Measurements from ENCODE around the gene XPO1.
A peak's percentile ranks its signal among the peaks of the same experiment; 100 is the strongest.
"Not testable (repeated sequence)": the region's sequence is repeated elsewhere in the genome, so short reads cannot be mapped to it uniquely, and the experiment has no call there.

Gene XPO1

GRCh38 chr2:61549546-61549945, 11.4 kb upstream of the XPO1 start:
- Histone ChIP-seq H3K27ac (ENCODE audit: insufficient read depth in 1 of 2, low read depth in 1 of 2, low read length in 2 of 2, poor library complexity in 1 of 2, severe bottlenecking in 2 of 2) (no peak overlapping the region), H3K9me3 (ENCODE audit: control extremely low read depth in 1 of 5, control insufficient read depth in 4 of 5, insufficient read depth in 2 of 5, low read depth in 1 of 5, low read length in 4 of 5) (no peaks in the 10 kb centered on the region), H3K27me3 (replicated peaks in 2 of 5; ENCODE audit: control insufficient read depth in 4 of 5, insufficient read depth in 5 of 5, low read length in 4 of 5) (no peaks in the 10 kb centered on the region), H3K4me1 (ENCODE audit: control extremely low read depth in 1 of 4, control insufficient read depth in 4 of 4, insufficient read depth in 4 of 4, low read length in 3 of 4) (no peaks in the 10 kb centered on the region), H3K36me3 (ENCODE audit: control insufficient read depth in 4 of 4, insufficient read depth in 4 of 4, low read length in 3 of 4) (no peaks in the 10 kb centered on the region), H3K4me3 (ENCODE audit: control insufficient read depth in 1 of 7, extremely low read depth in 1 of 7, insufficient read depth in 4 of 7, low read depth in 2 of 7, low read length in 6 of 7) (no peak overlapping the region)
- WGBS (ENCODE audit: insufficient coverage), result 100% methylated on average over 2 of the region's 2 CpGs
- DNase-seq, result no peak
- POLR2A ChIA-PET, result no interaction called here
- CTCF ChIA-PET, result no interaction called here

GRCh38 chr2:61543062-61543461, 4.9 kb upstream of the XPO1 start:
- H3K27ac ChIP-seq (ENCODE audit: insufficient read depth in 1 of 2, low read depth in 1 of 2, low read length in 2 of 2, poor library complexity in 1 of 2, severe bottlenecking in 2 of 2), result no peak overlapping the region
- CTCF ChIA-PET, result interaction anchor here (0.7 to 1.5 kb wide), 3 partner anchors 15 to 51 kb away, joined by 3 to 4 read pairs (median 3); no protein-coding TSS in a partner anchor
- H3K36me3 ChIP-seq (ENCODE audit: control insufficient read depth in 4 of 4, insufficient read depth in 4 of 4, low read length in 3 of 4), result no peaks in the 10 kb centered on the region
- no CpG with 5 or more reads among the region's 2 CpGs for WGBS (ENCODE audit: insufficient coverage)
- H3K9me3 ChIP-seq (ENCODE audit: control extremely low read depth in 1 of 5, control insufficient read depth in 4 of 5, insufficient read depth in 2 of 5, low read depth in 1 of 5, low read length in 4 of 5), result no peaks in the 10 kb centered on the region
- H3K4me1 ChIP-seq (ENCODE audit: control extremely low read depth in 1 of 4, control insufficient read depth in 4 of 4, insufficient read depth in 4 of 4, low read length in 3 of 4), result peaks cover 2 to 10% (median 8%) of the 10 kb centered on the region in 4 experiments
- DNase-seq, result peak; percentile 22 to 48 (median 38)
- H3K27me3 ChIP-seq (replicated peaks in 2 of 5; ENCODE audit: control insufficient read depth in 4 of 5, insufficient read depth in 5 of 5, low read length in 4 of 5), result no peaks in the 10 kb centered on the region
- POLR2A ChIA-PET, result no interaction called here
- H3K4me3 ChIP-seq (ENCODE audit: control insufficient read depth in 1 of 7, extremely low read depth in 1 of 7, insufficient read depth in 4 of 7, low read depth in 2 of 7, low read length in 6 of 7), result no peak overlapping the region

DNA sequence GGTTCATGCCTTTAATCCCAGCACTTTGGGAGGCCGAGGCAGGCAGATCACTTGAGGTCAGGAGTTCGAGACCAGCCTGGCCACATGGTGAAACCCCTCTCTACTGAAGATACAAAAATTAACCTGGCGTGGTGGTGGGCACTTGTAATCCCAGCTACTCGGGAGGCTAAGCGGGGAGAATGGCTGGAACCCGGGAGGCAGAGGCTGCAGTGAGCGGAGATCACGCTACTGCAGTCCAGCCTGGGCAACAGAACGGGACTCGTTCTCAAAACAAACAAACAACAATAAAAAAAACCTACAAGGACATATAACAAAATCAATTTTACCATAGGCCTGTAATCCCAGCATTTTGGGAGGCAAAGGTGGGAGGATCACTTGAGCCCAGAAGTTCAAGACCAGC, 2.0 kb upstream of the XPO1 start:
- peaks cover 9 to 21% (median 13%) of the 10 kb centered on the region in 4 experiments for H3K4me1 ChIP-seq (ENCODE audit: control extremely low read depth in 1 of 4, control insufficient read depth in 4 of 4, insufficient read depth in 4 of 4, low read length in 3 of 4)
- CTCF ChIA-PET; POLR2A ChIA-PET; H3K9me3 ChIP-seq (ENCODE audit: control extremely low read depth in 1 of 5, control insufficient read depth in 4 of 5, insufficient read depth in 2 of 5, low read depth in 1 of 5, low read length in 4 of 5); H3K36me3 ChIP-seq (ENCODE audit: control insufficient read depth in 4 of 4, insufficient read depth in 4 of 4, low read length in 3 of 4); H3K27me3 ChIP-seq (replicated peaks in 2 of 5; ENCODE audit: control insufficient read depth in 4 of 5, insufficient read depth in 5 of 5, low read length in 4 of 5); H3K4me3 ChIP-seq (ENCODE audit: control insufficient read depth in 1 of 7, extremely low read depth in 1 of 7, insufficient read depth in 4 of 7, low read depth in 2 of 7, low read length in 6 of 7); DNase-seq; H3K27ac ChIP-seq (ENCODE audit: insufficient read depth in 1 of 2, low read depth in 1 of 2, low read length in 2 of 2, poor library complexity in 1 of 2, severe bottlenecking in 2 of 2): not testable (repeated sequence)
- 100% methylated on average over 4 of the region's 10 CpGs for WGBS (ENCODE audit: insufficient coverage)

GRCh38 chr2:61538920-61539520, 864 bp upstream of the XPO1 start:
- peaks cover 0 to 1% (median 0%) of the 10 kb centered on the region in 4 experiments for H3K36me3 ChIP-seq (ENCODE audit: control insufficient read depth in 4 of 4, insufficient read depth in 4 of 4, low read length in 3 of 4)
- H3K27me3 ChIP-seq (replicated peaks in 2 of 5; ENCODE audit: control insufficient read depth in 4 of 5, insufficient read depth in 5 of 5, low read length in 4 of 5), result no peaks in the 10 kb centered on the region
- peak overlapping the region; percentile 60 to 98 (median 83) for H3K4me3 ChIP-seq (ENCODE audit: control insufficient read depth in 1 of 7, extremely low read depth in 1 of 7, insufficient read depth in 4 of 7, low read depth in 2 of 7, low read length in 6 of 7)
- H3K27ac ChIP-seq (ENCODE audit: insufficient read depth in 1 of 2, low read depth in 1 of 2, low read length in 2 of 2, poor library complexity in 1 of 2, severe bottlenecking in 2 of 2), result peak overlapping the region; percentile 93 to 97
- CTCF ChIA-PET, result interaction anchor here (1.0 kb wide), 1 partner anchor 16 kb away, joined by 3 read pairs; no protein-coding TSS in a partner anchor
- H3K4me1 ChIP-seq (ENCODE audit: control extremely low read depth in 1 of 4, control insufficient read depth in 4 of 4, insufficient read depth in 4 of 4, low read length in 3 of 4), result peaks cover 18 to 31% (median 22%) of the 10 kb centered on the region in 4 experiments
- POLR2A ChIA-PET, result interaction anchor here (0.6 kb wide), 1 partner anchor 392 kb away, joined by 3 read pairs; no protein-coding TSS in a partner anchor
- peak; percentile 28 to 81 (median 68) for DNase-seq
- 27% methylated on average over 6 of the region's 19 CpGs for WGBS (ENCODE audit: insufficient coverage)
- no peaks in the 10 kb centered on the region for H3K9me3 ChIP-seq (ENCODE audit: control extremely low read depth in 1 of 5, control insufficient read depth in 4 of 5, insufficient read depth in 2 of 5, low read depth in 1 of 5, low read length in 4 of 5)

- Histone ChIP-seq H3K4me3 (ENCODE audit: control insufficient read depth in 1 of 7, extremely low read depth in 1 of 7, insufficient read depth in 4 of 7, low read depth in 2 of 7, low read length in 6 of 7) (peak overlapping the region; percentile 60 to 98 (median 83)), H3K27ac (ENCODE audit: insufficient read depth in 1 of 2, low read depth in 1 of 2, low read length in 2 of 2, poor library complexity in 1 of 2, severe bottlenecking in 2 of 2) (peak overlapping the region; percentile 93 to 97), H3K4me1 (ENCODE audit: control extremely low read depth in 1 of 4, control insufficient read depth in 4 of 4, insufficient read depth in 4 of 4, low read length in 3 of 4) (peaks cover 18 to 35% (median 25%) of the 10 kb centered on the region in 4 experiments), H3K27me3 (replicated peaks in 2 of 5; ENCODE audit: control insufficient read depth in 4 of 5, insufficient read depth in 5 of 5, low read length in 4 of 5) (no peaks in the 10 kb centered on the region), H3K36me3 (ENCODE audit: control insufficient read depth in 4 of 4, insufficient read depth in 4 of 4, low read length in 3 of 4) (peaks cover 0 to 2% (median 0%) of the 10 kb centered on the region in 4 experiments), H3K9me3 (ENCODE audit: control extremely low read depth in 1 of 5, control insufficient read depth in 4 of 5, insufficient read depth in 2 of 5, low read depth in 1 of 5, low read length in 4 of 5) (no peaks in the 10 kb centered on the region)
- DNase-seq, result no peak
- no CpG with 5 or more reads among the region's 15 CpGs for WGBS (ENCODE audit: insufficient coverage)
- CTCF ChIA-PET, result interaction anchor here (1.6 kb wide), 1 partner anchor 15 kb away, joined by 4 read pairs; no protein-coding TSS in a partner anchor
- POLR2A ChIA-PET, result interaction anchor here (0.5 kb wide), 1 partner anchor 473 kb away, joined by 3 read pairs; no protein-coding TSS in a partner anchor
Measured at GRCh38 chr2:61537950-61538199, 281 bp downstream of the XPO1 start.

- peak overlapping the region; percentile 60 to 98 (median 83) for H3K4me3 ChIP-seq (ENCODE audit: control insufficient read depth in 1 of 7, extremely low read depth in 1 of 7, insufficient read depth in 4 of 7, low read depth in 2 of 7, low read length in 6 of 7)
- 0% methylated on average over 5 of the region's 52 CpGs for WGBS (ENCODE audit: insufficient coverage)
- ChIA-PET CTCF (interaction anchor here (1.2 to 1.6 kb wide), 2 partner anchors 11 to 14 kb away, joined by 3 to 4 read pairs; no protein-coding TSS in a partner anchor), POLR2A (interaction anchor here (0.5 kb wide), 1 partner anchor 473 kb away, joined by 3 read pairs; no protein-coding TSS in a partner anchor)
- H3K4me1 ChIP-seq (ENCODE audit: control extremely low read depth in 1 of 4, control insufficient read depth in 4 of 4, insufficient read depth in 4 of 4, low read length in 3 of 4), result peaks cover 18 to 35% (median 25%) of the 10 kb centered on the region in 4 experiments
- no peaks in the 10 kb centered on the region for H3K9me3 ChIP-seq (ENCODE audit: control extremely low read depth in 1 of 5, control insufficient read depth in 4 of 5, insufficient read depth in 2 of 5, low read depth in 1 of 5, low read length in 4 of 5)
- peak; percentile 34 to 54 (median 37) for DNase-seq
- peak overlapping the region; percentile 93 to 97 for H3K27ac ChIP-seq (ENCODE audit: insufficient read depth in 1 of 2, low read depth in 1 of 2, low read length in 2 of 2, poor library complexity in 1 of 2, severe bottlenecking in 2 of 2)
- peaks cover 0 to 3% (median 3%) of the 10 kb centered on the region in 4 experiments for H3K36me3 ChIP-seq (ENCODE audit: control insufficient read depth in 4 of 4, insufficient read depth in 4 of 4, low read length in 3 of 4)
- no peaks in the 10 kb centered on the region for H3K27me3 ChIP-seq (replicated peaks in 2 of 5; ENCODE audit: control insufficient read depth in 4 of 5, insufficient read depth in 5 of 5, low read length in 4 of 5)
Measured at GRCh38 chr2:61537277-61537949, 743 bp downstream of the XPO1 start.
